Fibroblast of peridontal ligament (primary cell): ENCODE measurements around the gene GABRG3.
A peak's percentile ranks its signal among the peaks of the same experiment; 100 is the strongest.
"Not testable (repeated sequence)": the region's sequence is repeated elsewhere in the genome, so short reads cannot be mapped to it uniquely, and the experiment has no call there.

Source experiments
- DNase-seq: peaks from one replicate; pipeline ENCODE4 v3.0.0-alpha.2; 2010; ENCODE audit errors: extremely low read depth

GABRG3 gene

GRCh38 chr15:26996250-26996649 is 25.3 kb downstream of the GABRG3 start:
- DNase-seq = no peak

DNA sequence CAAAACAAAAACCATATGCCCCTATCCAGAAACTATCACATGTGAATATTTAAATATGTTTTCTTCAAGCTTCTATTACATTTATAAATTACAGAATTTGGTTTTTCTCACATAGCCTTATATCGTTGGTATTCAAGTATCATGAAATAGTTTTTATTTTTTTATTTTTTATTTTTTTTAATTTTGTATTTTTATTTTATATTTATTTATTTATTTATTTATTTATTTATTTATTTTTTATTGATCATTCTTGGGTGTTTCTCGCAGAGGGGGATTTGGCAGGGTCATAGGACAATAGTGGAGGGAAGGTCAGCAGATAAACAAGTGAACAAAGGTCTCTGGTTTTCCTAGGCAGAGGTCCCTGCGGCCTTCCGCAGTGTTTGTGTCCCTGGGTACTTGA is 32.0 kb downstream of the GABRG3 start:
- DNase-seq = not testable (repeated sequence)

GRCh38 chr15:27004226-27004625 is 33.2 kb downstream of the GABRG3 start:
- DNase-seq = not testable (repeated sequence)

DNA sequence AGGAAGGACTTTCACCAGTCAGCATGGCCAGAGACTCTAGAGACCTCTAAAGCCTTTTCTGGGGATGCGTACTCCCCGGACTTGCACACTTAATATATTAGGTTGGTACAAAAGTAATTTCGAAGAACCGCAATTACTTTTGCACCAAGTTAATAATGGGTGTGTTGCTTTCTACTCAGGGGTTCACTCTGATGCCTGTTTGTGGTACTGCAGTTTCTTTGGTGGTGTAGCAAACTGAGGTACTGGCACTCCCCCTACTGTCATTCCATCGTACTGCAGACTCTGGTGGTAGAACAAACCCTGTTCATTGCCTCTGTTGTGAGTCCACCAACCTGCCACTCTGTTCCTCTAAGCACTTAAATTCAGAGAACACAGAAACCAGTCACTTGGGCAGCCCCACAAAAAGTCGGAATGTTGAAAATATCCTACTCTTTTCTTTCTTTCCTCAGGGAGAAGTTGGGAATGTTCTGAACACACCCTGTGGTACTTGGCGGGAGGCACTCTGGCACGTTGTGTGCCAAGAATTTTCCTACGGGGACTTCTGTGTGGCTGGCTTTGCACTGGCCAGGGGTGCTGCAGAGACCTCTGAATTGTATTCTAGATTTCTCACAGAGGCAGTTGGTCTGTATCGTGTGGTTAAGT is 46.3 kb downstream of the GABRG3 start:
- peak; percentile 14 for DNase-seq

- DNase-seq = no peak
Observed at GRCh38 chr15:27019687-27020086, 48.7 kb downstream of the GABRG3 start.

- no peak for DNase-seq
Observed at GRCh38 chr15:27025481-27025966, 54.5 kb downstream of the GABRG3 start.

- no peak for DNase-seq
Observed at GRCh38 chr15:27027229-27027628, 56.2 kb downstream of the GABRG3 start.

DNA sequence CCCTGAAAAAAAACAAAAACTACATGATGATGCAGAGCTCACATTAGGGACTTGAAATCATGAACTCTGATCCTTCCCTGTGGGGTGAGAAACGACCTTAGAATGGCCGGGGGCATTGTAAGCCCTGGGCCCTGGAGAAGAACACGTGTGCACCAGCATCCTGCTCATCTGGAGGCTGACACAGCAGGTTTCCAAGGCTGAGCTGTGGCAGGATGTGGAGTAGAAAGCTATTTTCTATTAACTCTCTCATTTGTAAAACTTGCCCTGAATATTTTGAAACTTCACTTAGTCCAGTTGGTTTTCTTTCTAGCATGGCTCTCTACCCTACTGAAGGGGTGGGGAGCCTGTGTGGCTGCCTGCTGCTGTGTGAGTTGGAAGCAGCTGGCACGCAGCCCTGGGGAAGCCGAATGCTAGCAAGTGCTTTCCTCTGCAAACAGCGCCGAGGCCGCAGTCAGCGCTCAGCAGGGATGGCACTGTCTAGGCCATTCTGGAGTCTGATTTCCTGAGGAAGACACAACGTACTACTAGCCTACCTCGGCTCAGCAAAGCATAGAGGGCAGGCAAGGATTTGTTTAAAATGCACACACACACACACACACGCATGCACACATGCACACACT is 58.0 kb downstream of the GABRG3 start:
- DNase-seq = no peak

- no peak for DNase-seq
Observed at GRCh38 chr15:27036210-27036609, 65.2 kb downstream of the GABRG3 start.

GRCh38 chr15:27037501-27037900 is 66.5 kb downstream of the GABRG3 start:
- no peak for DNase-seq

- no peak for DNase-seq
Observed at GRCh38 chr15:27039152-27039551, 68.2 kb downstream of the GABRG3 start.

GRCh38 chr15:27042230-27042629 is 71.2 kb downstream of the GABRG3 start:
- no peak for DNase-seq

- DNase-seq = no peak
Observed at GRCh38 chr15:27042646-27043045, 71.7 kb downstream of the GABRG3 start.

DNA sequence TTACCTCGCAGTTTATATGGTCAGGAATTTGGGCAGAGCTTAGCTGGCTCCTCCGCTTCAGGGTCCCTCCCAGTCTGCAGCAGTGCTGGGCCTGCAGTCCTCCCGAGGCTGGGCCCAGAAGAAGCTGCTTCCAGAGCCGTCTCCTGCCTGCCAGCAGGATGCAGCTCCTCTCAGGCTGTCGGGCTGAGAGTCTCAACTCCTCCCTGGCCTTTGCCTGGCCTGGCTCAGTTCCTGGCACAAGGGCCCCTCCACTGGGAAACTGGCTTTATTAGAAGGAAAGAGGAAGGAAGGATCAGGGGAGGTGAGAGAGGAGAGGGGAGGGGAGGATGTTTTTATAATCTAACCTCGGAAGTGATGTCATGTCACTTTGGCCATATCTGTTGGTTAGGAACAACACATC is 72.8 kb downstream of the GABRG3 start:
- DNase-seq = no peak

GRCh38 chr15:27045796-27046195 is 74.8 kb downstream of the GABRG3 start:
- no peak for DNase-seq

- DNase-seq = no peak
Observed at GRCh38 chr15:27046880-27047279, 75.9 kb downstream of the GABRG3 start.

- DNase-seq = no peak
Observed at GRCh38 chr15:27050163-27050562, 79.2 kb downstream of the GABRG3 start.

DNA sequence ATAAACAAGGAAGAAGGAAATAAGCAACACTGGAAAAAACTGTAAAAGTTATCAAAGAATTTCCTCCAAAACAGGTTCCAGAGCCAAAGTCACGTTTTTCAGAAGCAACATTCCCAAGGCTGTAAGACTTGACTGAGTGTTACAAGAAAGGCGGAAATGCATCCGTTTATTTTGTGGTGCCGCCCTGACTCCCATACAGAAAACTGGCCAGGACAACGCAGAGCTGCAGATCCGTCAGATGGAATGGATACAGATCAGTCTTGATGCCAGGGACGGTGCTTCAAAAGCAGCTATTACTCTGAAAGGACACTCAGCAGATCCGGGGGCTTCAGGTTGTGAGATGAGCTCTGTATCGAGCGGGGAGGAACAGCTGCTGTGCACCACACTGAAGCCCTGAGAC is 83.4 kb downstream of the GABRG3 start:
- DNase-seq = no peak

GRCh38 chr15:27057904-27058645 is 87.1 kb downstream of the GABRG3 start:
- DNase-seq = no peak

DNA sequence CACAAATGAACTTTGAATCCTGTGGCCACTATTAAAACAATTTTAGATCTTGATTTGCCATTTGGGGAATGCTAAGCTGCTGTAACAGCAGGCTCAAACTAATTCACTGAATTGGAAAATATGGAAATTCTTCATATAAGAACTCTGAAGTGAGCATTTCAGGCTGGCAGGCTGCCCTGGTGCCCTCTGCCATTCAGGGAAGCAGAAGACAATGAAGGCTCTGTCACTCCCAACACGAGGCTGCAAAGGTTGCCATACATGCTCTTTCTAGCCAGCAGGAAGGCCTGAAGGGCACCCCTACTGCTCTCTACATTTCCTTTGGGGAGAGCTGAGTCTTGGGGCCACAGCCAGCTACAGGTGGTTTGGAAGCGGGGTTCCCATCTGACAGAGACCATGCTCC is 88.0 kb downstream of the GABRG3 start:
- DNase-seq = no peak

- DNase-seq = peak; percentile 2
Observed at GRCh38 chr15:27059610-27060202, 88.7 kb downstream of the GABRG3 start.

DNA sequence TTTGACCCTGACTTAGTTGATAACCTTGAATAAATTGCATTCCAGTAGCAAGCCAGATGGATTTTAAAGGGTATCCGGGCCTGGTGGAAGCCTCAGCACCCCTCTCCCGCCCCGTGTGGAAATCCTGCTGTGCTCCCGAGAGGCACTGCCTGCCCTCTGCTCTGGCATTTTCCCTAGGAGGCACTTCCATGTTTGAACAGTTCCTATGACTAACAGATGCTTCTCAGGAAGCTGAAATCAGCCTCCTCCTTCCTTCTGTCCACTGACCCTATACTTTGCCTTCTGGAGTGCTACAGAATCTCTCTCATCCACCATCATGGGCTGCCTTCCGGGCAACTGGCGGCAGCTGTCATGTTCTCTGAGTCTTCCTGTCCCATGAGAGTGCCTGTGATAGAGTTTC is 90.8 kb downstream of the GABRG3 start:
- no peak for DNase-seq

GRCh38 chr15:27062951-27063350 is 92.0 kb downstream of the GABRG3 start:
- DNase-seq = no peak
